Esophagus muscularis mucosa (tissue), 4 donors: ENCODE results near the gene SLC2A3.

Experiments
- CTCF ChIP-seq, 3 experiments: fragments of 200-600 bp in 2 of 3; fragments of 450-650 bp in 1 of 3; sonication (generic) in 2 of 3; IDR thresholded peaks; one replicate each; pipeline ENCODE4 v1.5.1; 2017 to 2019; ENCODE audit warnings: antibody characterized with exemption in 3 of 3, mild to moderate bottlenecking in 2 of 3, moderate library complexity in 1 of 3
- EP300 ChIP-seq: sonication (generic); formaldehyde crosslinking; IDR thresholded peaks from one replicate; pipeline ENCODE4 v1.6.1; 2017; ENCODE audit warnings: antibody characterized with exemption
- POLR2A ChIP-seq: fragments of 450-650 bp; IDR thresholded peaks from one replicate; pipeline ENCODE4 v1.6.1; 2017; ENCODE audit warnings: antibody characterized with exemption, moderate library complexity, mild to moderate bottlenecking, low read depth

GRCh38 chr12:7917392-7918267, 18.4 kb downstream of the SLC2A3 start:
- no peak for TF ChIP-seq CTCF (IDR thresholded peaks at IDR 0.05)
- no peak for TF ChIP-seq EP300
- no peak for TF ChIP-seq POLR2A
